ENCODE measurements around the gene HOATZ. TPM values are rescaled to one million over a fixed set of nuclear protein-coding genes. Genes with fewer than 3 reads are reported as not detected.

The HOATZ gene
- total RNA-seq, 2 donors from 2014 or later = not detected

DNA sequence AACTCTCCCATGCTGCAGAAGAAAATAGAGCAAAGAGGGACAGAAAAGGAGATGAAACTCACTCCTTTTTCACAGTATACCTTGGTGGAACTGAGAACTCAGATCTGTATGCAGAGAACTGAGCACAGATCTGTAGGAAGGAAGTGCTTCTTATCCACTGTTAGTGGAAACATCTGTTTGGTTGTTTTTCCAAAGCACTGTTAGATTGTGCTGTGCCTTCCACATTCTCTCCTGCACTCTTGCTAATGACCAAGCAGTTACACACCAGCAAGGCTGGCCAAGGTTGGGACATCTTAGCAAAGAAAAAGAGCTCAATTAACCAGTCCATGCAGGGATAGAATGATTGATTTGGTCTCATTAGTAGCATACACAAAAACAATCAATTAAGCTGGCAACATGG is 67.6 kb downstream of the HOATZ start:
- Mint-ChIP-seq H3K9me3 (no peaks in the 10 kb centered on the region), H3K36me3 (no peaks in the 10 kb centered on the region), H3K27ac (no peak overlapping the region)
- DNase-seq (ENCODE audit: low spot score in 2 of 2) = no peak
- no peak for ATAC-seq

DNA sequence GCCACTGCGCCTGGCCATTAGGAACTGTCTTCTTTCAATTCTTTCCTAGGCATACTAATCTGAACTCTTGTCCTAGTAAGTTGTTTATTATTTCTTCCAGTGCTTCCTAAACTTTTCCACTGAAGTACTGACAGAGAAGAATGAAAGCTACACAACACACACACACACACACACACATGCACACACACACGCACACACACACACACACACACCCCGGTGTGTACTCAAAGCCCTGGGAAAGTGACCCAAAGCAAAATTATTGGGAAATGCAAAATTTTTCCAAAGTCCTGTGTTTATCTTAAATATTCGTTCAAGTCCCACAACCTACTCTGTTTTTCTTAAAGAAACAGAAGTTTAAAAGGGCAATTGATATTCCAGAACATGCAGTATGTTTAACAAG is 68.3 kb downstream of the HOATZ start:
- ATAC-seq (no peak), DNase-seq (ENCODE audit: low spot score in 2 of 2) (no peak)
- Mint-ChIP-seq H3K36me3 (no peaks in the 10 kb centered on the region), H3K27ac (no peak overlapping the region), H3K9me3 (no peaks in the 10 kb centered on the region)

DNA sequence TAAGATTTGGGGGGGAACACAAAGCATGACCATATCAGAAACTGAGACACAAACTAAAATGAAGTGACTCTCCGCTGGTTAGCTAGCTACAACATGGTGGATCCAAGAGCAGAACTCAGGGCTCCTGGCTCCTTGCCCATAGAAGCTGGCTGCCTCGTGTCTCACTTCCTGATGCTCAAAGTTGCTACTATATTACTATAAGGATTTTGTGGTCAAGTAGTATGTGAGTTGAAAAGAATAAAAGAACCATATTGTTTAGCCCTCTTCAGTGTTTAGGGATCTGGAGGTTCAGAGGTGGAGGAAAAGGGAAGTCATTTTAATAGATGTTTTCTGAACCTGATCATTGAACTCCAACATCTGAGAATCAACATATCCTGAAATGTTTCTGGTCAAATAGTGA is 70.8 kb downstream of the HOATZ start:
- H3K9me3 Mint-ChIP-seq = no peaks in the 10 kb centered on the region
- H3K36me3 Mint-ChIP-seq = no peaks in the 10 kb centered on the region
- ATAC-seq (no peak), DNase-seq (ENCODE audit: low spot score in 2 of 2) (no peak)
- no peak overlapping the region for H3K27ac Mint-ChIP-seq

- Mint-ChIP-seq H3K27ac (no peak overlapping the region), H3K9me3 (no peaks in the 10 kb centered on the region)
- DNase-seq (ENCODE audit: low spot score in 2 of 2) = peak in 1 of 2 donors; percentile 39
Measured at GRCh38 chr11:111586388-111586831, 71.8 kb downstream of the HOATZ start.

More at GRCh38 chr11:111586388-111586831, 71.8 kb downstream of the HOATZ start:
- H3K36me3 Mint-ChIP-seq = no peaks in the 10 kb centered on the region
- ATAC-seq = peak; percentile 56 to 59

Other genes with a start within 250 kb of the HOATZ start
- not detected for gene POU2AF3, start 216.2 kb upstream of the HOATZ start, total RNA-seq
- gene POU2AF1, start 135.5 kb upstream of the HOATZ start, total RNA-seq = 10 to 100 TPM in 1 of 2 donors, 1 to 10 TPM in 1; 3.2 to 11.0 TPM
- gene BTG4, start 2.4 kb upstream of the HOATZ start, total RNA-seq = under 1 TPM in 1 of 2 donors, not detected in 1; 0.23 TPM
- gene LAYN, start 25.9 kb downstream of the HOATZ start, total RNA-seq = 1 to 10 TPM; 6.3 to 8.6 TPM
- 1 to 10 TPM; 2.9 to 6.1 TPM for gene SIK2, start 87.7 kb downstream of the HOATZ start, total RNA-seq

Data from activated naive CD4-positive, alpha-beta T cell treated with anti-CD3 and anti-CD28 coated beads, Interleukin-2, amount 50 U/mL, for 72 hours (primary cell).